BJ (cell line): Measurements from ENCODE around the gene PYGM. TPM values are rescaled to one million over a fixed set of nuclear protein-coding genes. Genes with fewer than 3 reads are reported as not detected.

Experiments
- CTCF ChIA-PET: fragments of 350-600 bp; formaldehyde crosslinking; extraction: SDS; loops from one replicate; lab custom pipeline; 2021; ENCODE audit warnings: antibody characterized with exemption, inconsistent platforms; lab: Yijun Ruan, JAX
- POLR2A ChIA-PET: fragments of 300-600 bp; sonication (Branson Sonifier 250); formaldehyde crosslinking; extraction: SDS; loops from one replicate; lab custom pipeline; 2021; ENCODE audit warnings: antibody characterized with exemption; lab: Charles Lee
- DNase-seq: peaks from one replicate; pipeline ENCODE4 v3.0.0-alpha.2; 2011; ENCODE audit warnings: low read depth
- H3K27me3 ChIP-seq: 2 replicates; pipeline ENCODE4 v1.6.0; 2011; ENCODE audit warnings: low read length; ENCODE audit not compliant: control insufficient read depth, insufficient read depth
- H3K36me3 ChIP-seq: 2 replicates; pipeline ENCODE4 v1.5.1; 2011; ENCODE audit warnings: low read length; ENCODE audit not compliant: control insufficient read depth, insufficient read depth
- H3K4me3 ChIP-seq: 2 replicates; pipeline ENCODE4 v1.5.1; 2011; ENCODE audit warnings: low read depth, mild to moderate bottlenecking, control low read depth, low read length
- polyA minus RNA-seq: library from RNA; depleted of rRNA, polyadenylated mRNA; stranded (reverse); fragments of >200 nt; gene quantifications from 2 replicates; pipeline ENCODE4 v1.2.3, GENCODE V29; 2011; rRNA and poly(A)+ RNA removed
- polyA plus RNA-seq: library from polyadenylated mRNA; depleted of rRNA; stranded (reverse); fragments of >200 nt; gene quantifications from 2 replicates; pipeline ENCODE4 v1.2.3, GENCODE V29; 2011; rRNA removed
- TF ChIP-seq, protein P1 (sequence below): IDR thresholded peaks from 2 replicates; pipeline ENCODE4 v1.5.1; 2011; ENCODE audit warnings: low read depth, mild to moderate bottlenecking, control low read depth, inconsistent platforms, low read length, moderate library complexity; ENCODE audit not compliant: insufficient read depth

PYGM gene
- polyA plus RNA-seq, result 0.10 TPM in 2 replicates
- 0.15 TPM in 1 of 2 replicates, not detected in the other for polyA minus RNA-seq

- CTCF ChIA-PET, result interaction anchor here (0.7 to 1.4 kb wide), 6 partner anchors 11 to 71 kb away, joined by 3 to 10 read pairs (median 3); partner anchors contain the start of gene RASGRP2
Measured at GRCh38 chr11:64759722-64760719, at the start of gene PYGM. Gene PYGM, minus strand, starts transcription at chr11:64759974. Its CDS starts 76 bp downstream, at chr11:64759898.

DNA sequence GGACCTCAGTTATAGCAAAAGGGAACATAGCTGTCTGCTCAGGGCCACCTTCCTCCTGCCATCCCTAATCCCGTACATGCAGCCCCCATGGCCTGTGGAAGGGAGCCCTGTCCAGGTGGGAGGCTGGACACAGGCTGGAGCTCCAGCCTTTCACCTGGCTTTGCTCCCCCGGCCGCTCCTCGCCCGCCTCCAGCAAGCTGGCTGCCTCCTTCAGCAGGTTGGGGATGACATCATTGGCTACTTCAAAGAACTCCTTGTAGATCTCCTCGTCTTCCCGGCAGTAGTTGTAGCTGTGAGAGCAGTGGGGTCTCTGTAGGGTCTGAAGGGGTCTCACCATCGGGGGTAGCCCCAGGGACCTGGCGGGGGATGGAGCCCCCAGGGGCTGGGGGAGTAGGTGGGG is 45.7 kb upstream of the PYGM start:
- CTCF ChIA-PET, result no interaction called here
- POLR2A ChIA-PET, result no interaction called here
- no peak for DNase-seq
- Histone ChIP-seq H3K36me3 (peaks cover 19% of the 10 kb centered on the region), H3K4me3 (no peak overlapping the region), H3K27me3 (no peaks in the 10 kb centered on the region)
- TF ChIP-seq, protein P1, sequence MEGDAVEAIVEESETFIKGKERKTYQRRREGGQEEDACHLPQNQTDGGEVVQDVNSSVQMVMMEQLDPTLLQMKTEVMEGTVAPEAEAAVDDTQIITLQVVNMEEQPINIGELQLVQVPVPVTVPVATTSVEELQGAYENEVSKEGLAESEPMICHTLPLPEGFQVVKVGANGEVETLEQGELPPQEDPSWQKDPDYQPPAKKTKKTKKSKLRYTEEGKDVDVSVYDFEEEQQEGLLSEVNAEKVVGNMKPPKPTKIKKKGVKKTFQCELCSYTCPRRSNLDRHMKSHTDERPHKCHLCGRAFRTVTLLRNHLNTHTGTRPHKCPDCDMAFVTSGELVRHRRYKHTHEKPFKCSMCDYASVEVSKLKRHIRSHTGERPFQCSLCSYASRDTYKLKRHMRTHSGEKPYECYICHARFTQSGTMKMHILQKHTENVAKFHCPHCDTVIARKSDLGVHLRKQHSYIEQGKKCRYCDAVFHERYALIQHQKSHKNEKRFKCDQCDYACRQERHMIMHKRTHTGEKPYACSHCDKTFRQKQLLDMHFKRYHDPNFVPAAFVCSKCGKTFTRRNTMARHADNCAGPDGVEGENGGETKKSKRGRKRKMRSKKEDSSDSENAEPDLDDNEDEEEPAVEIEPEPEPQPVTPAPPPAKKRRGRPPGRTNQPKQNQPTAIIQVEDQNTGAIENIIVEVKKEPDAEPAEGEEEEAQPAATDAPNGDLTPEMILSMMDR, result no peak

More at GRCh38 chr11:64759722-64760719, at the start of gene PYGM:
- Histone ChIP-seq H3K4me3 (no peak within 1 kb of the TSS), H3K36me3 (peaks cover 25% of the 10 kb centered on the region), H3K27me3 (no peaks in the 10 kb centered on the region)
- no peak for DNase-seq
- TF ChIP-seq, protein P1, result no peak
- POLR2A ChIA-PET, result interaction anchor here (0.7 kb wide), 1 partner anchor 98 kb away, joined by 3 read pairs; no protein-coding TSS in a partner anchor

GRCh38 chr11:64804346-64805210 is 44.8 kb upstream of the PYGM start:
- H3K4me3 ChIP-seq, result no peak overlapping the region
- DNase-seq, result no peak
- TF ChIP-seq, protein P1, result no peak
- ChIA-PET CTCF (interaction anchor here (0.6 to 0.9 kb wide), 3 partner anchors 17 to 41 kb away, joined by 3 read pairs; no protein-coding TSS in a partner anchor), POLR2A (no interaction called here)
- no peaks in the 10 kb centered on the region for H3K27me3 ChIP-seq
- H3K36me3 ChIP-seq, result peaks cover 19% of the 10 kb centered on the region

- ChIA-PET CTCF (interaction anchor here (0.5 to 0.9 kb wide), 3 partner anchors 16 to 375 kb away, joined by 3 read pairs; no protein-coding TSS in a partner anchor), POLR2A (no interaction called here)
Measured at GRCh38 chr11:64803846-64804345, 44.1 kb upstream of the PYGM start.

More at GRCh38 chr11:64803846-64804345, 44.1 kb upstream of the PYGM start:
- no peak for DNase-seq
- Histone ChIP-seq H3K4me3 (peak overlapping the region; percentile 52), H3K36me3 (peaks cover 22% of the 10 kb centered on the region), H3K27me3 (no peaks in the 10 kb centered on the region)
- TF ChIP-seq, protein P1, result no peak
